CD14-positive monocyte (primary cell): ENCODE data around the gene RNF217. TPM values are rescaled to one million over a fixed set of nuclear protein-coding genes. Genes with fewer than 3 reads are reported as not detected.

Experiments used
- DNase-seq, 3 donors: peaks; one replicate each; pipeline ENCODE4 v3.0.0-alpha.2; 2011 to 2022
- H2AFZ ChIP-seq: 2 replicates; pipeline ENCODE4 v1.6.0; 2012; ENCODE audit warnings: mild to moderate bottlenecking, low read depth, low read length, inconsistent platforms; ENCODE audit not compliant: insufficient read depth, poor library complexity, severe bottlenecking
- H3K27ac ChIP-seq, 2 donors: 1 replicate in 1 of 2; 2 replicates in 1 of 2; pipeline ENCODE4 v1.5.1; 2012 to 2013; ENCODE audit warnings: low read length in 2 of 2, control low read depth in 1 of 2, inconsistent platforms in 1 of 2, low read depth in 1 of 2, mild to moderate bottlenecking in 1 of 2
- H3K27me3 ChIP-seq, 2 donors: one replicate each; pipeline versions ENCODE4 v1.6.0 to v1.6.1; 2011 to 2013; ENCODE audit warnings: low read length in 2 of 2; ENCODE audit not compliant: control insufficient read depth in 2 of 2, insufficient read depth in 2 of 2
- H3K36me3 ChIP-seq, 2 donors: replicated peaks in 1 of 2; 1 replicate in 1 of 2; 2 replicates in 1 of 2; pipeline versions ENCODE4 v1.5.1 to v1.6.1; 2012 to 2013; ENCODE audit warnings: low read length in 2 of 2, control low read depth in 1 of 2, inconsistent platforms in 1 of 2, mild to moderate bottlenecking in 1 of 2; ENCODE audit not compliant: insufficient read depth in 2 of 2, control insufficient read depth in 1 of 2
- H3K4me1 ChIP-seq, 2 donors: 1 replicate in 1 of 2; 2 replicates in 1 of 2; pipeline versions ENCODE4 v1.5.1 to v1.6.1; 2012 to 2013; ENCODE audit warnings: low read length in 2 of 2, control low read depth in 1 of 2, inconsistent platforms in 1 of 2, mild to moderate bottlenecking in 1 of 2, moderate library complexity in 1 of 2; ENCODE audit not compliant: insufficient read depth in 2 of 2, control insufficient read depth in 1 of 2
- H3K4me2 ChIP-seq: replicated peaks from 2 replicates; pipeline ENCODE3; 2012; ENCODE audit warnings: low read length, moderate library complexity, mild to moderate bottlenecking; ENCODE audit not compliant: poor library complexity, severe bottlenecking; ENCODE audit errors: extremely low read depth
- H3K4me3 ChIP-seq, 3 experiments: fragments of 200-600 bp in 1 of 3; sonication (generic) in 1 of 3; replicated peaks in 1 of 3; 1 replicate in 2 of 3; 2 replicates in 1 of 3; pipeline ENCODE4 v1.5.1; 2011 to 2013; ENCODE audit warnings: low read length in 3 of 3, mild to moderate bottlenecking in 3 of 3, control low read depth in 2 of 3, low read depth in 2 of 3, inconsistent platforms in 1 of 3, moderate library complexity in 1 of 3
- H3K79me2 ChIP-seq: 2 replicates; pipeline ENCODE4 v1.6.0; 2012; ENCODE audit warnings: mild to moderate bottlenecking, control low read depth, inconsistent platforms, low read length, moderate library complexity; ENCODE audit not compliant: insufficient read depth
- H3K9ac ChIP-seq: 2 replicates; pipeline ENCODE4 v1.6.0; 2017; ENCODE audit warnings: low read length, mild to moderate bottlenecking; ENCODE audit not compliant: insufficient read depth, poor library complexity, severe bottlenecking
- H3K9me3 ChIP-seq, 2 donors: replicated peaks in 1 of 2; 1 replicate in 1 of 2; 2 replicates in 1 of 2; pipeline versions ENCODE4 v1.5.1 to v1.6.1; 2012 to 2013; ENCODE audit warnings: low read length in 2 of 2, control low read depth in 1 of 2; ENCODE audit not compliant: control insufficient read depth in 1 of 2, insufficient read depth in 1 of 2
- H4K20me1 ChIP-seq: 2 replicates; pipeline ENCODE4 v1.6.0; 2012; ENCODE audit warnings: mild to moderate bottlenecking, low read length, control low read depth, moderate library complexity; ENCODE audit not compliant: insufficient read depth
- H3K27ac Mint-ChIP-seq, 7 donors: one replicate each; pipeline ENCODE4 v1.8.0; 2020; ENCODE audit warnings: mild to moderate bottlenecking in 7 of 7, mixed read lengths in 7 of 7, moderate library complexity in 6 of 7, inconsistent platforms in 2 of 7
- H3K27me3 Mint-ChIP-seq, 3 donors: one replicate each; pipeline ENCODE4 v1.8.0; 2021 to 2022; ENCODE audit warnings: low read depth in 3 of 3, mild to moderate bottlenecking in 3 of 3, mixed read lengths in 3 of 3, moderate library complexity in 3 of 3, inconsistent platforms in 1 of 3
- H3K36me3 Mint-ChIP-seq, 2 donors: one replicate each; pipeline ENCODE4 v1.8.0; 2020; ENCODE audit warnings: mixed read lengths in 2 of 2, inconsistent platforms in 1 of 2, mild to moderate bottlenecking in 1 of 2
- H3K4me1 Mint-ChIP-seq: one replicate; pipeline ENCODE4 v1.8.0; 2020; ENCODE audit warnings: mild to moderate bottlenecking, mixed read lengths
- H3K4me3 Mint-ChIP-seq, 2 donors: one replicate each; pipeline ENCODE4 v1.8.0; 2020; ENCODE audit warnings: mild to moderate bottlenecking in 2 of 2, mixed read lengths in 2 of 2, moderate library complexity in 1 of 2
- H3K9me3 Mint-ChIP-seq, 7 donors: one replicate each; pipeline ENCODE4 v1.8.0; 2020 to 2022; ENCODE audit warnings: mixed read lengths in 7 of 7, mild to moderate bottlenecking in 6 of 7, moderate library complexity in 6 of 7, inconsistent platforms in 2 of 7
- CTCF ChIP-seq: fragments of 200-600 bp; IDR thresholded peaks from one replicate; pipeline ENCODE4 v1.8.0; 2022; ENCODE audit warnings: antibody characterized with exemption, mild to moderate bottlenecking
- WGBS: methylation state at CpG from one replicate; pipeline ENCODE4 v1.1.5; 2013; ENCODE audit warnings: missing lambda C conversion rate; ENCODE audit not compliant: insufficient coverage; 5-methylcytosine and 5-hydroxymethylcytosine counted together
- intact Hi-C, 2 donors: fragments of 100-400 bp; cut with micrococcal nuclease; formaldehyde crosslinking; loops; one replicate each; pipeline versions ENCODE4 v1.15.0 to v1.15.1; 2023
- polyA plus RNA-seq, 3 donors: library from polyadenylated mRNA; depleted of rRNA in 1 of 3; unstranded in 2 of 3; stranded (reverse) in 1 of 3; fragments of 300-500 nt in 2 of 3; fragments of >200 nt in 1 of 3; fragmentation: Illumina TruSeq in 2 of 3; gene quantifications; 1 replicate in 2 of 3; 2 replicates in 1 of 3; pipeline ENCODE4 v1.2.3, GENCODE V29; 2012 to 2021

Gene RNF217
- polyA plus RNA-seq, 3 donors = 2.2 to 11.6 (median 3.3) TPM

- WGBS = no CpG with 5 or more reads among the region's 6 CpGs
- Histone ChIP-seq H3K4me1 (no peaks in the 10 kb centered on the region), H2AFZ (no peak overlapping the region), H3K4me2 (no peak overlapping the region), H3K79me2 (no peaks in the 10 kb centered on the region), H3K9ac (no peak overlapping the region), H3K27me3 (no peaks in the 10 kb centered on the region), H3K4me3 (no peak overlapping the region), H4K20me1 (no peaks in the 10 kb centered on the region), H3K27ac (no peak overlapping the region), H3K9me3 (peaks cover 0 to 5% of the 10 kb centered on the region in 2 donors), H3K36me3 (no peaks in the 10 kb centered on the region)
- peaks cover 4% of the 10 kb centered on the region for H3K4me1 Mint-ChIP-seq
- H3K27me3 Mint-ChIP-seq = no peaks in the 10 kb centered on the region
- DNase-seq = no peak
- H3K36me3 Mint-ChIP-seq = no peaks in the 10 kb centered on the region
- no peak overlapping the region for H3K27ac Mint-ChIP-seq
- intact Hi-C loops = no loop called here
- no peak for TF ChIP-seq CTCF
- peaks cover 2 to 9% (median 8%) of the 10 kb centered on the region in 7 donors for H3K9me3 Mint-ChIP-seq
- no peak overlapping the region for H3K4me3 Mint-ChIP-seq
Measured at GRCh38 chr6:124937645-124938044, 24.6 kb upstream of the RNF217 start.

- Histone ChIP-seq H3K79me2 (no peaks in the 10 kb centered on the region), H3K27me3 (no peaks in the 10 kb centered on the region), H3K9me3 (no peaks in the 10 kb centered on the region), H3K36me3 (no peaks in the 10 kb centered on the region), H2AFZ (no peak overlapping the region), H4K20me1 (no peaks in the 10 kb centered on the region), H3K4me1 (no peaks in the 10 kb centered on the region), H3K9ac (no peak overlapping the region), H3K4me2 (no peak overlapping the region), H3K4me3 (no peak overlapping the region), H3K27ac (no peak overlapping the region)
- no peak overlapping the region for H3K27ac Mint-ChIP-seq
- intact Hi-C loops = no loop called here
- no peak for DNase-seq
- no peaks in the 10 kb centered on the region for H3K4me1 Mint-ChIP-seq
- TF ChIP-seq CTCF = no peak
- no peaks in the 10 kb centered on the region for H3K27me3 Mint-ChIP-seq
- H3K9me3 Mint-ChIP-seq = peaks cover 0 to 2% (median 0%) of the 10 kb centered on the region in 7 donors
- H3K4me3 Mint-ChIP-seq = no peak overlapping the region
- H3K36me3 Mint-ChIP-seq = no peaks in the 10 kb centered on the region
Measured at GRCh38 chr6:124941259-124941658, 21.0 kb upstream of the RNF217 start.
